HG02885 (cell line): ENCODE measurements around the gene SORCS2.

Source experiments
- ATAC-seq: cut with Tn5 transposase; IDR thresholded peaks from one replicate; pipeline ENCODE4 v1.9.1; 2021; ENCODE audit warnings: mild to moderate bottlenecking; ENCODE audit not compliant: unreplicated experiment, poor library complexity

SORCS2 gene

DNA sequence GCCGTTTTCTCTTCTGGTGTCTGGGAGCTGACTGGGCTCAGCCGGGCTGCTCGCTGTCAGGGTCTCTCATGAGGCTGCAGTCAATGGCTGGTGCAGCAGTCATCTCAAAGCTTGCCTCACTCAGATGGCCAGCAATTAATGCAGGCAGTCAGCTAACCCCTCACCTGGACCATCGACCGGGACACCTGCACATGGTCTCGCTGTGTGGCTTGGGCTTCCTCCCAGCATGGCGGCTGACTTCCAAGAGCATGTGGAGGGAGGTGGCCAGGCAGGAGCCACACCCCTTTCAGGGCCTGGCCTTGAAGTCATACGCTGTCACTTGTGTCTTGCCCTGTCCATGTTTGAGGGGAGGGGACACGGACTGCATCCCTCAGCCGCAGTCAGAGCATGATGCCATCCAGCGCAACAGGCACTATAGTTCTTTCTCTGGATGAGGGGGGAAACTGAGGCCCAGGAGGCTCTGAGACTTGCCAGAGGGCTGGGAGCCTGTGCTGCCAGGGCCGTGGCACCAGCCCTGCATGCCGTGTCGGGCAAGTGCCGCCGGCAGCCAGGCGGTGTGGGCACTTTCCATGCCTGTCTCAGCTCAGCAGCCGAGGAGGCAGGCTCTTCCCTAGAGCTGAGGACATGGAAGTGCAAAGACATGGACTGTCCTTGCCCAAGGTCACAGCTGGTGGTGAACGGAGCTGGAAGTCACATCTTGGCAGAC is 545.6 kb downstream of the SORCS2 start:
- no peak for ATAC-seq

DNA sequence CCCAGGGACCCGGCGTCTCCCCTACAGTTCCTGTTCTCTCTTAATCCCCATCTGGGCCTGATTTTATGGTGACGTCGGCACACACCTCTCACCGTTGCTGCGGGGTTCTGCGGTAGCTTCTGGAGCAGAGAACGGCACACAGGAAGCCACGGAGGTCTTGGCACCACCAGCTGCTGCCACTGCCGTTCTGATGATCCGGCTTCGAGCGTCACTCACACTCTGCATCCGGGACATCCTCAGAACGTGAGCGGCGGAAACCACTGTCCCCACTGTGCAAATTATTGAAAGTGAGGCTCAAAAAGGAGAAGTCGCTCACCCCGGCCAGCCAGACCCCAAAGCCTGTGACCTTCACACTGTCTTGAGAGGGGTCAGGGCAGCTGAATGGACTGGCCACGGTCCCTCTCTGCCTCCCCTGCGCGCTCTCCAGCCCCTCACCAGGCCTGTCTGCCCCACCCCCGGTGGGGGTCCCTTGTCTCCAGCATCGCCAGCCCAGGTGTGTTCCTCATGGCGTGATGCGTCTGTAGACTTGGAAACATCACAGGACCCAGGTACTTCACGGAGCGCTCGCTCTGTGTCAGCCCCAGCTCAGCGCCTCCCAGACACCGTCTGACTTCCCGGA is 546.2 kb downstream of the SORCS2 start:
- ATAC-seq: no peak

DNA sequence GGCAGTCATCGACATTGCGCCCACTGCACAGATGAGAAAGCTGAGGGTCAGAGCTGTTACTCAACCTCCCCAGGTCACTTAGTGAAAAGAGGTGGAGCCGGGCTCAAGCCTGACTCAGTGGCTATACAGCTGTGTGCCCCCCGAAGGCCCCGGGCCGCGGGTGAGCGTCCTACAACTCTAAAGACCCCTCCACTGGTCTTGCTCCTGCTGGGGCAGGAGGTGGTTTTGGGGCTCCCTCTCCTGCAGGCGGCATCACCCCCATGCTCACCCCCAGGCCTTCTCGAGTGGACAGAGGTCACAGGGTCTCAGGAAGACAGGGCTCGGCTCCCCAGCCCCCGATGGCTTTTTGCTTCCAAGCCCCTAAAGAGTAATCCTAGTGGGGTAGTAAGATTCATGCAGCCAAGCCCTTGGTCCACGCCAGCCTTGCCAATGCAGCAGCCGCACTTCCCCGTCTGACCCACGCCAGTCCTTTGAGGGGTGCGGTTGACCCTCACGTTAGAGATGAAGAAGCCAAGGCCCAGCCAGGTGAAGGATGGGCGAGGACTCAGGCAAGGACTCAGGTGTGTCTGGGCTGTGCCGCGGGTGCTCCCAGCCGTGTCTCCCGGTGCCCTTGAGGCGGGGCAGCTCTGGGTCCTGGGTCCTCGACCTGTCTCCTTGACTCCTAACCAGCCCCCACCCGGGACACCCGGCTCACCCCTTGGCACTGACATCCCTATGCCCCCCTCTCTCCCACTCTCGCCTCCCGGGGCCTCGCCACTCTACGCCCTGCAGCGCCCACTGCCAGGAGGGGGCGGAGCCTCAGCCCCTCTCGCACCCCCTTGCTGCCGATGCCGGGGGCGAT is 547.0 kb downstream of the SORCS2 start:
- no peak for ATAC-seq

DNA sequence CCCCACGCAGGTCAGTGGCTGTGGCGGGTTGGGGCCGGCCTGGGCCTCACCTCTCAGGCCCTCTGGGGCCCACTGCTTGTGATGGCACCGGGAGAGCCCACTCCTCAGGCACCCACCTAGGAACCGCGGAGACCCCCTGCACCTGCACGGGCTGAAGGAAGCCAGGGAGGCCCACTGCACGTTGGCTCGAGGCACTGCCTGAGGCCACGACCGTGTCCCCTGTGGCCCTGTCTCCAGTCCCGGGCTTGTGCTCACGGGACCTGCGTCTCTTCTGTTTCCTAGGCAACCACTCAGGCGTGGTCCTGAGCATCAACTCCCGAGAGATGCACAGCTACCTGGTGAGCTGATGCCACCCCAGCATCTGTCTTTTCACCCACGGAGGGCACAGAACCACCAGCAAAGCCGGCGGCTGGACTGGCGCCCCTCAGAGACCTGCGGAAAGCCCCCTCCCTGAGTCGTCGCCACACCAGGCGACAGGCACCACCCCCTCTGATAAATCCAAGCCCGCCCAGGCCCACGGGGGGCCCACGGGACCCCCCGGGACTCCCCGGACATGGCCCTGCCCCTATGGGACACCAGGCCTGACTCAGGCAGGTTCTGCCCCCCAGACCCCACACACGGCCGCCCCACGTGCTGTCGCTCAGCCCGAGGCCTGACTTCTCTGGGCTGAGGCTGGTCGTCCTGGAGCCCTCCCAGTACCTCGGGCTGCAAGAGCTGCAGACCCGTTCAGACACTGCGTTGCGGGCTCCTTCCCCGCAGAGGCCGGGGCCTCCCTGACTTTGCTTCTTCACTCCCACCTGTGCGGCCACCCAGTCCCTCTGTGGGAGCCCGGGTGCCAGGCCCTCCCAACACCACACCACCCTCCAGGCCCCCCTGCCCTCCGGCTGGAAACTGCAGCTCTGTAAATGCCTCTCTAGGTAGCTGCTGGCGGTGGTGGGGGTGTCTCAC is 547.9 kb downstream of the SORCS2 start:
- no peak for ATAC-seq

DNA sequence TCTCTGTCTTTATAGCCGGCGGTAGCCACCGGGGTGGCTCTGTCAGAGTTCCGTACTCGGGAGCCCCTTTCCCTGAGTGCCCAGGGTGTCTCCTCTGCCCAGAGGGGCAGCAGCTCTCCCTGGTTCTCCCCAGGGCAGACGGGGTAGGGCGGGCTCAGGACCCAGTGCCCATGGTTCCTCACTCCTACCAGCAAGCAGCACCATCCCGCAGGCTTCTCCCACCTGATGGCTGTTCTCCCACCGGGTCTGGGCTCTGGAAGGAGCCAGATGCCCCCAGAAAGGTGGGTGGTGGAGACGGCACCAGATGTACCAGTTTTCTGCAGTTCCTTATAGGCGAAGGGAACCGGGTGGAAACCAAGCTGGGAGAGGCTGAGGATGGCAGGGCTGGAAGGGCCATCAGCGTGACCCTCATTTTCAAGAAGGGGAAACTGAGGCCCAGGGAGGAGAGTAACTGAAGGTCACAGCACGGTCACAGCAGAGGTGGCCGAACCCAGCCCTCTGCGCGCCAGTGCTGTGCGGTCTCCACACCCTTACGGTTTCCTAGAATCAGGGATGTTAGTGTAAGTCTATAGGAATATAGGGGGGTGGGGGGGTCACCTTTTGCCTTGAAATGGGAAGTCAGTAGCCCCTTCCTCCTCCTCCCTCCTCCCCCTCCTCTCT is 548.7 kb downstream of the SORCS2 start:
- ATAC-seq: no peak

DNA sequence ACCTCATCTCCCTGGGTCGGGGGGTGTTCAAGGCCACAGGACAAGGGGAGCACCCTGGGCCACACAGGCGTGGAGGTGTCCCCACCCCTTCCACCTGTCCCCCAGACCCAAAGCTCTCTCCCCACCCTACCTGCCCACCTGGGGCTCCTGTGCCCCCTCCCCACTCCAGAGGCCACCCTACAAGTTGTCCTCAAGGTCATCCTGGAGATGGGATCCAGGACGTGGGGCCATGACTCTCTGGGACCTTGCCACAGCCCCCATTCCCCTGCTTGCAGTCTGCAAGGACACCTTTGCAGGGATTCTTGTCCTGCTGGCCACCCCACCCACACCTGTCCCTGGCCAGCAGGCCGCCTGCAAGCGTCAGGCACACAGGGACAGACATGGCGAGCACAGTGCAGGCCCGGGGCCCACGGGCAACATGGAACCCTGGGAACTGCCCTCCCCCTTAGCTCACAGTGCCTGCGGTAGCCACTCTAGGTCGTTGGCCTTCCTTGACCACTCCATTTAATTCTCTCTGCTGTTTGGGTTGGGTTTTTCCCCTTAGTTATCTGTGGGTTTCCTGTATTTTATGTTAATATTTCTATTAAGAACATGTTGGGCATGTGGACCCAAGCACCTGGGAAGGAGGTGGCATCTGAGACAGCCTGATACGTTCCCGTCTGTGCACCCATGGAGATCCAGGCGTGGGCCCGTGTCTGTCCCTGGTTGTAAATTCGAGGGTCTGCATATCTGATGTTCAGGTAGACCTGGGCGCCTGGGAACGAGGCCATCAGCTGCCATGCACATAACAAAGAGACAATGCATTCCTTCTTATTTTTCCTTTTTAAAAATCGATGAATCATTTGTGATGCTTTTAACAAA is 549.8 kb downstream of the SORCS2 start:
- no peak for ATAC-seq

DNA sequence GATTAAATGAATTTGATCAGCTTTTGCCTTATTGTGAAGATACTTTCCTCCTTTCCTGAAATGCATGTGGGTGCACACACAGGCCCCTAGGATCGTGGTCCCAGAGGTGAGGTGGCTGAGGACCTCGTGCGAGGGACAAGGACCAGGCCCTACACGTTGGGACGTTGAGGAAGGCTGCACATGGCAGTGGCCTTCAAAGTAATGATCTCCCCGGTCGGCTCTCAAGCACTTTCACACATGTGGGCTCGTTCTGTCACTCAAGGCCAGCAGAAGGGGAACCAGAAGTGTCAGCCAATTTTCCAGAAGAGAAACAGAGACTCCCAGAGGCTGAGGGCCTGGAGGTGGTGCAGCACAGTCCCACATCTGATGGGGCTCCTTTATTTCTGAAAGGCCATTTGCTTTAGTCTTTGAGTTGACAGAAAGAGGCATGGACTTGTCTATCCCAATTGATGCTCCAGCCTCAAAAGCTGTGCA is 550.5 kb downstream of the SORCS2 start:
- ATAC-seq: no peak

DNA sequence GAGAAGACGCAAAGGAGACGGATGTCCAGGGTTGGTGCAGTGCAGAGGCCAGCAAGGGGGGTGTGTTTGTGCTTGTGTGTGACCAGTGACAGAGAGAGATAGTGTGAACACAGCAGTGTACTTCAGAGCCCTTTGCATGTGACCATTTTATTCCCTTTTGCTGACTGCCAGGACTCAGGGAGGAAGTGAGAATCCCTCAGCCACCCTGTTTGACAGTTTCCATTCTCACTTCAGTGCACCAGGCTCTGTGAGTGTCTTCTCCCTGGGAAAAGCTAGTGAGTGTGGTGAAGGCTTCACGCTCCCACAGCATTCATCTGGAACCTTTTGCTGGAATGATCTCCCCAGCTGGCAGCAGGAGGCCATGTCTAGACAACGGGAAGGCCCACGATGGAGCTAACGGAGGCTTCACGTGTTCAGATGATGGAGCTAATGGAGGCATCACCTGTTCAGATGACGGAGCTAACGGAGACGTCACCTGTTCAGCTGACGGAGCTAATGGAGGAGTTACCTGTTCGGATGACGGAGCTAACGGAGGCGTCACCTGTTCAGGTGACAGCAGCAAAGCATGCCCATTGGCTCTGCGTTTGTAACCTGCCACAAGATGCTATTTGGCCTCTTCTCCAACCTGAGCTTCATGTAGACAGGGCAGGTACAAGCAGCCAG is 551.9 kb downstream of the SORCS2 start:
- no peak for ATAC-seq

DNA sequence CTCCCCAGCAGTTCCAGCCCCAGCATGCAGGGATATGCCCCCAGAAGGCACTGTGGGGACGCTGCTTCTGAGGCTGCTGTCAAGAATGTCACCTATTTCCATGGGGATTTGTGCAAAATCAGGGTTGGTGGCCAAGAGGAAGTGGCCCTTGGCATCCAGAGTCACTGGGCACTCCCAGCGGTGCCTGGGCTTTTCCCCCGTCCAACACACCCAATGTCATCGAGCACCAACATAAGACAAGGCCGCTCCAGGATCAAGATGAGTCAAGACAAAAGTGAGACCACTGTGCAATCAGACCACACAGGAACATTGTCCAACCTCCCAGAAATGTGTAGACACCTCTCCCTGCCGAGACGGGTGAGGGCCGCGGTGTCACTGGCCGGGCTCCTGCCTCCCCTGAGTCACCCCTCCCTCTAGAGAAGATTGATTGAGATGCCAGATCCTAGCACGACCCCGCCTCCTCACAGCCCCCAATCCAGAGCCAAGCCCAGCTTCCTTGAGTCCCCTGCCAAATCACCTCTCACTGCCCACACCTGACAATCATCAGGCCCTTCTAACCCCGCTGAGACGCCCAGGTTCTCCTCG is 553.1 kb downstream of the SORCS2 start:
- no peak for ATAC-seq

DNA sequence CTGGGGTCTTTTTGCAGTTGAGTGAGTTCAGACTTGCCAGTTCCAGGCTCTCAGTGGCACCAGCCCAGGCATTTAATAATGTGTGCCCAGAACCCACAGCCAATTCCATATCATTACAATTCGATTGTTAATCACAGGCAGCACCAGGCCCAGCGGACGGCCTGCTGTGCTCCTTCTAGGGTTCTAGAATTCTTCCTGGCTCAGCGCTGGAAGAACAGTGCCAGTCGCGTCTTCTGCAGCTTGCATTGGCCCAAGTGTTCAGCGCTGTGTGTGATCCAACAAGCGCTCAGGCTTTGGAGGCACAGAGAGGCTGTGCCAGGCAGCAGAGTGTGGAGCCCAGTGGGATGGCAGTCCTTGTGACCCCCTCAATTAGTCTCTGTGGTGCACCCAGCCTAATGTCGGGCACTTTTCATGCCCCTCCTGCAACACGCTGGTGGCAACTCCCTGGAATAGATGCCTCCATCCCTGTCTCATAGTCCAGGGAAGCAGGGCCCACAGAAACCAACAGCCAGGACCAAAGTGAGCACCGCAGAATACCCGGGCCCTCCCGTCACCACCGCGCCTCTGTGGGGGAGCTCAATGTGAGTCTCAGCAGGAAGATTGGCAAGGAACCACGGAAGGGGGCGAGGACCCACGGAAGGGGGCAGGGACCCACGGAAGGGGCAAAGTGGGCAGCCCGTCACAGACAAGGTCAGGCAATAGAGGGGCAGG is 554.2 kb downstream of the SORCS2 start:
- no peak for ATAC-seq

DNA sequence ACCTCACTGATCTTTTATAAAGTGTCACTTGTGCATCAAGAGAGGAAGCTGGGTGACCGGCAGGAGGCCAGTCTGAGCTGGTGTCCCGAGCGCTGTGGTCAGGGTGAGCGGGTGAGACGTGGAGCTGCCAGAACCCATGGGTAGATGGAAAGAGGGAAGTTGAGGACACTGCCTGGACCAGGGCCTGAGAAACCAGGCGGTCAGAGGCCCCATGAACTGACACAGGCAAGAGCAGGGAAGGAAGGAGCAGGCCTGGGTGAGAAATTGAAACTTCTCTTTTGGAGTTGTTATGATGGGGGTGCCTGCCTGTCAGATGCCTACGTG is 554.7 kb downstream of the SORCS2 start:
- ATAC-seq: no peak

DNA sequence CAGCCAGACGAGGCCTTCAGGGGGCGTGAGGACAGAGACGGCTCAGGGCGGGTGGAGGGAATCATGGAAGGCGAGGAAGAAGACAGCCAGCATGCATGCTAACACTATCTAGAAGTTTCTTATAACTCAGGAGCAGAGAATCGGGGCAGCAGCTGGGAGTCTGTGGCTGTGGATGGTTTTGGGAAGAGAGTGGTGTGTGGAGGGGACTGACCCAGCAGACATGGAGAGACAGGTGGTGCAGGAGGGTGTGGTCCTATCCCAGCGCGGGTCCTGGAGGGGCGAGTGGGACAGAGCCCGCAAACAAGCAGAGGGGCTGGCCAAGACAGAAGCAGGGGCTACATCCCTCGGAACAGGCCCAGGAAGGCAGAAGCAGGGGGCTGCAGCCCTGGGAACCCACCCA is 555.2 kb downstream of the SORCS2 start:
- no peak for ATAC-seq

DNA sequence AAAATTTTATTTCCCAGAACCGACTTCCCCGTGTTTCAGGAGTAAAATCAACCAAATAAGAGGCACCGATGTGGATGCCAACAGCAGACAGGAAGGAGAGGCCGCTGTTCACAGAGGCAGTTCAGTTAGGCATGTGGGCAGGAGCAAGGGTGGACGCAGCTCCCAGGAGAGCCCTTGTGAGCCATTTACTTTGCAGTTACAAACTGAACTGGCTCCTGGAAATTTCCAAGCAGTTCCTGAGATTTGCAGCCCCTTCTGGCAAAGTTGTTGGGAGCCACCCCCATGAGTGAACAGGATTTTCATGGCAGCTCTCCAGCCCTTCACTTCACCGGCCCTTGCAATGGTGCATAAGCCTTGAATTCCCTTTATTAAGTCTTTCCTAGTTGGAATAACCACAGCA is 558.2 kb downstream of the SORCS2 start:
- ATAC-seq: no peak

DNA sequence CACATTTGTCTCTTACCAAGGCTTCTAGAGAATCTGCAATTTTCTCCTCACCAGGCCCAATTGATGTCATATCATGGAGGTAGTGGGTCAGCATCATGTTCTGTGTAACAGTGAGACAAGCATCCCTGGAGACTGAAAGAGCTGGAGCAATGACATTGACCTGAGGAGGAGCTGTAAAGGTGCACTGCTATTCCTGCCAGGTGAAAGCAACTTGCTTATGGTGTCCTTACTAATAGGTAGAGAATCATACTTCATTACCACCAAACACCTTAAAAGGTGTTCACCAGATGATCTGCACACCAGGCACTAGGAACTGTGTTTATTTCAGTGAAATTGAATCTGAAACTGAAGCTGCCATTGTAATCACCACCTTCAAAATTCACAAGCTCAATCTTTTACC is 558.6 kb downstream of the SORCS2 start:
- ATAC-seq: no peak

DNA sequence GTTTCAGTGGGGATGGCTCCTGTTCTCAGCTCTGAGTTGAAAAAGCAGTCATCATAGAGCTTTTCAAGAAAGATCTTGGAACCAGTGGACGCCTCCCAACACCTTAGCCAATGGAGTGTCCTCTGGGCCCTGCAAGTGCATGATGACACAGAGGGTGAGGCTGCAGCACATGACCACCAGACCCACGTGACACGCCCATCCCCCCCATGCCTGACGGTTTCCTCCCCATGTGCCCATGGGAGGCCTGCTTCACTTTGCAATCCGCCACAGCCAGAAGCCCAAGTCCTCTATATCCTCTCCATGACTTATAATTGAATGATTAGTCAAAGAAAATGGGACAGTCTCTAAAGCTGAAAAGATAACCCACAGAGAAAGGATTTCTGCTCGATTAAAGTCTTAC is 560.3 kb downstream of the SORCS2 start:
- ATAC-seq: no peak

DNA sequence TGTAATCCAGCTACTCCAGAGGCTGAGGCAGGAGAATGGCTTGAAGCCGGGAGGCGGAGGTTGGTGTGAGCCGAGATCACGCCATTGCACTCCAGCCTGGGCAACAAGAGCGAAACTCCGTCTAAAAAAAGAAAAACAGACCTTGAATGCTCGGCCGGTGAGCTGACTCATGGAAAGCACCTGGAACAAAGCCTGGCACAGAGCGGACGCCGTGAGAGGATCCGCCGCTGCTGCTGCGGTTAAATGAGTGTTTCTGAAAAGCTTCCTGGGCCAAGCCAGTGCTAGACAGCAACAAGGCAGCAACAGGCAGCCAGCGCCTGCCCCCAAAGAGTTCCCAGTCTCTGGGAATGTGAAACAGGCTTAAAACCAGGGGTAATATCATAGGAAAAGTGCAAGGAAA is 560.9 kb downstream of the SORCS2 start:
- ATAC-seq: no peak

DNA sequence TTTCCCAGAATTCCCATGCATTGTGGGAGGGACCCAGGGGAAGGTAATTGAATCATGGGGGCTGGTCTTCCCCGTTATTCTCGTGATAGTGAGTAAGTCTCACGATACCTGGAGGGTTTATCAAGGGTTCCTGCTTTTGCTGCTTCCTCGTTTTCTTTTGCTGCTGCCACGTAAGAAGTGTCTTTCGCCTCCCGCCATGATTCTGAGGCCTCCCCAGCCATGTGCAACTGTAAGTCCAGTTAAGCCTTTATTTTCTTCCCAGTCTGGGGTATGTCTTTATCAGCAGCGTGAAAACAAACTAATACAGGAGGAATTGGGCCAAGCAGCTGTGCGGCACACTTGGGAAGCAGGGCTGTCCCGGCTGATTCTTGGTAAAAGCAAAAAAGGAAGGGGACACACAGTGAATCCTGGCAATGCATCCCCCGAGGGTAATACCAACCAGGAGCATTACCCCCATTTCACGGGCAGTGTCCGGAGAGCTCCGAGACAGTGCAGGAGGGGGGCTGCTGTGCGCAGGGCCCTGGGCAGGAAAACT is 561.7 kb downstream of the SORCS2 start:
- no peak for ATAC-seq
